Lung (tissue), 12 donors: ENCODE measurements around the gene TRPC5OS. TPM values are rescaled to one million over a fixed set of nuclear protein-coding genes. Genes with fewer than 3 reads are reported as not detected.

Experiments
- ATAC-seq: fragments of 200-7000 bp; cut with Tn5 transposase; one replicate; pipeline ENCODE4 v1.9.1; 2020; ENCODE audit warnings: moderate number of reproducible peaks; ENCODE audit not compliant: insufficient read depth, low FRiP score
- DNase-seq, 3 donors: peaks; one replicate each; pipeline ENCODE4 v3.0.0-alpha.2; 2013 to 2017
- H3K27ac ChIP-seq, 2 donors: one replicate each; pipeline ENCODE4 v1.5.1; 2013; ENCODE audit warnings: mild to moderate bottlenecking in 2 of 2, moderate library complexity in 2 of 2, control low read depth in 1 of 2, inconsistent platforms in 1 of 2, low read depth in 1 of 2, low read length in 1 of 2
- H3K27me3 ChIP-seq, 3 donors: one replicate each; pipeline ENCODE4 v1.5.1; 2013; ENCODE audit warnings: low read length in 2 of 3; ENCODE audit not compliant: control insufficient read depth in 3 of 3, insufficient read depth in 3 of 3
- H3K36me3 ChIP-seq, 4 donors: one replicate each; pipeline ENCODE4 v1.5.1; 2013; ENCODE audit warnings: low read length in 4 of 4, mild to moderate bottlenecking in 1 of 4, moderate library complexity in 1 of 4; ENCODE audit not compliant: control insufficient read depth in 4 of 4, insufficient read depth in 4 of 4
- H3K4me1 ChIP-seq, 5 donors: one replicate each; pipeline ENCODE4 v1.5.1; 2013; ENCODE audit warnings: low read length in 5 of 5, mild to moderate bottlenecking in 2 of 5, moderate library complexity in 1 of 5; ENCODE audit not compliant: control insufficient read depth in 5 of 5, insufficient read depth in 5 of 5
- H3K4me3 ChIP-seq: one replicate; pipeline ENCODE4 v1.5.1; 2013; ENCODE audit warnings: mild to moderate bottlenecking, control low read depth, moderate library complexity
- H3K9ac ChIP-seq, 2 donors: one replicate each; pipeline ENCODE4 v1.5.1; 2013; ENCODE audit warnings: low read length in 2 of 2, control low read depth in 1 of 2; ENCODE audit not compliant: insufficient read depth in 1 of 2
- H3K9me3 ChIP-seq, 4 donors: one replicate each; pipeline ENCODE4 v1.5.1; 2013; ENCODE audit warnings: low read length in 3 of 4, mild to moderate bottlenecking in 1 of 4, moderate library complexity in 1 of 4; ENCODE audit not compliant: control insufficient read depth in 4 of 4, insufficient read depth in 3 of 4
- CTCF ChIP-seq: IDR thresholded peaks from 2 replicates; pipeline ENCODE4 v1.5.1; 2012; ENCODE audit warnings: mild to moderate bottlenecking; ENCODE audit errors: control extremely low read depth, extremely low read depth
- WGBS, 2 donors: extraction: QIAGEN DNeasy Blood & Tissue Kit; methylation state at CpG; one replicate each; pipeline ENCODE4 v1.1.7; 2013; 5-methylcytosine and 5-hydroxymethylcytosine counted together
- polyA plus RNA-seq, 2 donors: library from polyadenylated mRNA; stranded (reverse); fragments of 200-250 nt; gene quantifications; one replicate each; pipeline ENCODE4 v1.2.1, GENCODE V29; 2013
- total RNA-seq, 2 donors: library from RNA; depleted of rRNA in 1 of 2; stranded (reverse); fragments of >200 nt in 1 of 2; gene quantifications; one replicate each; pipeline ENCODE4 v1.2.1, GENCODE V29; 2014 to 2021
- donor health status: control.
- donor health status: control.
- donor health status: Bipolar disorder and iron deficiency.
- donor health status: healthy.
- donor health status: DM: yes; HTN: yes; CAD: no.

TRPC5OS gene
- total and polyA plus RNA-seq, 4 donors = not detected

DNA sequence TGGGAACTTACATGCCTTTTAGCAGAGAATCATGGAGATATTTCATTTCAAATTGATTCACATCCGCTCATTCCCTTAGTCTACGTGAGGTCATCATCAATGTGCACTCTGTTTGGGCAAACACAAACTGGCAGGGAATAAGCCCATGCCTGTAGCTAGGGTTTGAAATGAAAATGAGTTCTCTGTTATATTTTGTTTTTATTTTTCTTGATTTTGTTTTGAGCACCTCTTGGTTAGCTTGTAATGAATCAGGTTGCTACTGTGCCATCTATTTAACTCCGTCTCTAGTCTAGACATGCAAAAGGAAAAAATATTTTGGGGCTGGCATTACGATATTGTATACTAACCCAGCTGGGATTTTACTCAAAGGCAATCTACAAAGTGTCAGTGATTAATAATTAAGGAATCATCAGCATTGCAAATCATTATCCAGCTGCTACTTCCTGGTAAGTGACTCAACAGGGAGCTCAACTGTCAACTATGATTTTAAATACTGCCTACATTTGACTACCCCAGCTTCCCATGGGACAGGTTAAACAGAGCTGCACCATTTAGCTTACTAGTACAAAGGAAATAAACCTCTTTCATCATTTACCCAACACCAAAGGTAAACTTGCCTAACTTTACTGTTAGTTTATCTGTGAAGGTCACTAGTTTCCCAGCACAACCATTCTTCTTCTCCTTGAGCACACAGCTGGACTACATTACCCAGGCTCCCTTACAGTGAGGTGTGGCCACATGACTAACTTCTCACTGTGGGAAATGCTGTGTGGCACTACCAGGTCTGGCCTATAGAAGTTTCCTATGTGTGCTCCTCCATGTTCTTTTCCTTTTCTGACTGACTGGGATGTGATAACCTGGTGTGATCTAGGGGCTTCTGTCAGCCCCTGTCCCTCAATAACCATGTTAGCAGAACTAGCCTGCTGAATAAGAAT, 21.2 kb upstream of the TRPC5OS start:
- ATAC-seq = no peak
- 80 to 92% methylated on average over 4 of the region's 4 CpGs for WGBS, 2 donors

DNA sequence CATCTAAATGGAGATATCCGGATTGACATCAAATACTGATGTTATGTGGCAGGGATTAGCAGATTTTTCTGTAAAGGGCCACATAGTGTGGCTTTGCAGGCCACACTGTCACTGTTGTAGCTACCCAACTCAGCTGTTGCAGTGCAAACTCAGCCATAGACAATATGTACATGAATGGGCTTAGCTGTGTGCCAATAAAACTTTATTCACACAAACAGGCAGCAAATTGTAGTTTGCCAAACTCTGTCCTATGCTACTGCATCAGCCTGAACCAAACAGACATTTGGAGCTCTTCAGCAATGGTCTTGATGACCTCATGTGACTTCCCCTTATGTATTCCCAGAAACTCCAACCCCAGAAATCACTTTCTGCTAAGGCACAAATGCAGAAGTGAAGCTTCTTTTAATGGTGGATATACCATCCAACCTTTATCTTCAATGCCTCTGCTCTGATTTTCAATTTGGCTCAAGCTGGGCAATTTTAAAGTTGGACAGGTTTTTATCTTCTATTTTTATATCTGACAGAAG, 18.4 kb upstream of the TRPC5OS start:
- Histone ChIP-seq H3K9ac (no peak overlapping the region), H3K36me3 (no peaks in the 10 kb centered on the region), H3K9me3 (peaks cover 0 to 5% (median 2%) of the 10 kb centered on the region in 4 donors), H3K4me3 (no peak overlapping the region), H3K4me1 (no peaks in the 10 kb centered on the region), H3K27ac (no peak overlapping the region), H3K27me3 (peaks cover 0 to 39% (median 23%) of the 10 kb centered on the region in 3 donors)
- 33 to 80% methylated on average over 1 of the region's 1 CpG for WGBS, 2 donors
- DNase-seq (no peak), ATAC-seq (no peak)
- TF ChIP-seq CTCF = no peak

More for the DNA sequence above, 21.2 kb upstream of the TRPC5OS start:
- Histone ChIP-seq H3K9me3 (peaks cover 0 to 5% (median 2%) of the 10 kb centered on the region in 4 donors), H3K4me1 (no peaks in the 10 kb centered on the region), H3K9ac (no peak overlapping the region), H3K27me3 (peaks cover 0 to 54% (median 25%) of the 10 kb centered on the region in 3 donors), H3K4me3 (no peak overlapping the region), H3K27ac (no peak overlapping the region), H3K36me3 (no peaks in the 10 kb centered on the region)
- DNase-seq = no peak
- TF ChIP-seq CTCF = no peak

DNA sequence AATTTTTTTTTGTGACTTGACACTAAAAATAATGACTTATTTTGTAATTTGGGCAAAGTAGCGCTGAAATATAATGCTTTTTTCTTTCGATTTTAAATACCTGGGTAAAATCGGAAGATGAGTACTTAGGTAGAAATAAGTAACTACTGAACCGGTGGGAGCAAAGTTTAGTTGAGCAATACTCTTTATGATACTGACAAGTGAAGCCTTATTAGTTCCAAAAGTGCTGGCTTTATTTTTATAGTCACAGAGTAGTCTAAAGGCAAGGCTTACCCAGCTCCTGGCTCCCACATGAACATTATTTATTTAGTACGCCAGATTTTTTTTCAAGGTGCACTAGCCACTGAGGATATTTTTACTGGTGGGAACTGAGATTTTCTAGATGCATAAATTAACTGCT, 14.4 kb upstream of the TRPC5OS start:
- no peak overlapping the region for H3K9ac ChIP-seq
- no peaks in the 10 kb centered on the region for H3K36me3 ChIP-seq
- no peaks in the 10 kb centered on the region for H3K4me1 ChIP-seq
- ATAC-seq = no peak
- peaks cover 0 to 4% (median 1%) of the 10 kb centered on the region in 4 donors for H3K9me3 ChIP-seq
- peaks cover 10 to 28% (median 16%) of the 10 kb centered on the region in 3 donors for H3K27me3 ChIP-seq
- no peak overlapping the region for H3K4me3 ChIP-seq
- 83 to 92% methylated on average over 5 of the region's 5 CpGs for WGBS, 2 donors
- DNase-seq = no peak
- TF ChIP-seq CTCF = no peak
- no peak overlapping the region for H3K27ac ChIP-seq
